NCI-H1092 (cell line): ENCODE results near the gene FRAT1.
"Not testable (repeated sequence)": the region's sequence is repeated elsewhere in the genome, so short reads cannot be mapped to it uniquely, and the experiment has no call there.

Experiments
- DNase-seq: peaks from one replicate; lab custom pipeline; 2025; lab: John Stamatoyannopoulos, UW

The FRAT1 gene

GRCh38 chr10:97334370-97335175 is 15.5 kb downstream of the FRAT1 start, which contains the start of gene FRAT2:
Gene FRAT2 (minus strand): TSS chr10:97334729. CDS start chr10:97334572, 157 bp downstream.
- peak; percentile 55 for DNase-seq

GRCh38 chr10:97335188-97335619 is 16.1 kb downstream of the FRAT1 start:
- DNase-seq, result no peak

- DNase-seq, result no peak
These were observed 16.9 kb downstream of the FRAT1 start for GRCh38 chr10:97336006-97336405.

- no peak for DNase-seq
These were observed 17.4 kb downstream of the FRAT1 start for GRCh38 chr10:97336446-97336845.

- DNase-seq, result no peak
These were observed 18.1 kb downstream of the FRAT1 start for GRCh38 chr10:97336942-97337831.

GRCh38 chr10:97338041-97338440 is 19.0 kb downstream of the FRAT1 start:
- DNase-seq, result no peak

- no peak for DNase-seq
These were observed 22.3 kb downstream of the FRAT1 start for GRCh38 chr10:97341416-97341815.

GRCh38 chr10:97343664-97344063 is 24.6 kb downstream of the FRAT1 start:
- DNase-seq, result not testable (repeated sequence)

GRCh38 chr10:97347317-97347716 is 28.2 kb downstream of the FRAT1 start:
- DNase-seq, result no peak

- no peak for DNase-seq
These were observed 30.9 kb downstream of the FRAT1 start for GRCh38 chr10:97349752-97350513.

- DNase-seq, result no peak
These were observed 34.9 kb downstream of the FRAT1 start for GRCh38 chr10:97353945-97354344.

GRCh38 chr10:97355571-97355975 is 36.5 kb downstream of the FRAT1 start:
- DNase-seq, result no peak

- DNase-seq, result no peak
These were observed 37.3 kb downstream of the FRAT1 start for GRCh38 chr10:97356318-97356914.

- no peak for DNase-seq
These were observed 37.8 kb downstream of the FRAT1 start for GRCh38 chr10:97356918-97357317.

GRCh38 chr10:97358349-97358748 is 39.3 kb downstream of the FRAT1 start:
- DNase-seq, result no peak

GRCh38 chr10:97358781-97359180 is 39.7 kb downstream of the FRAT1 start:
- no peak for DNase-seq

GRCh38 chr10:97360705-97361536 is 41.9 kb downstream of the FRAT1 start:
- no peak for DNase-seq

GRCh38 chr10:97361537-97361901 is 42.4 kb downstream of the FRAT1 start:
- peak; percentile 1 for DNase-seq

- no peak for DNase-seq
These were observed 43.4 kb downstream of the FRAT1 start for GRCh38 chr10:97362310-97363033.

- DNase-seq, result no peak
These were observed 44.0 kb downstream of the FRAT1 start for GRCh38 chr10:97363071-97363470.
